HG02588 (cell line): ENCODE measurements around the gene PRICKLE2.

Source experiments
- ATAC-seq: cut with Tn5 transposase; IDR thresholded peaks from one replicate; pipeline ENCODE4 v1.9.1; 2021; ENCODE audit warnings: mild to moderate bottlenecking, moderate library complexity; ENCODE audit not compliant: unreplicated experiment

The PRICKLE2 gene

GRCh38 chr3:64053581-64053980 is 171.7 kb downstream of the PRICKLE2 start:
- no peak for ATAC-seq

- no peak for ATAC-seq
These were observed 172.1 kb downstream of the PRICKLE2 start for GRCh38 chr3:64053117-64053516.

GRCh38 chr3:64049832-64050231 is 175.4 kb downstream of the PRICKLE2 start:
- ATAC-seq, result no peak

GRCh38 chr3:64049136-64049535 is 176.1 kb downstream of the PRICKLE2 start:
- no peak for ATAC-seq

GRCh38 chr3:64048631-64049061 is 176.6 kb downstream of the PRICKLE2 start:
- ATAC-seq, result no peak

- no peak for ATAC-seq
These were observed 177.5 kb downstream of the PRICKLE2 start for GRCh38 chr3:64047787-64048186.

- no peak for ATAC-seq
These were observed 178.2 kb downstream of the PRICKLE2 start for GRCh38 chr3:64046996-64047594.

GRCh38 chr3:64046592-64046991 is 178.7 kb downstream of the PRICKLE2 start:
- ATAC-seq, result no peak

- no peak for ATAC-seq
These were observed 182.3 kb downstream of the PRICKLE2 start for GRCh38 chr3:64042952-64043351.
